Stimulated activated CD8-positive, alpha-beta memory T cell treated with anti-CD3 and anti-CD28 coated beads, Interleukin-12 subunit alpha, Interleukin-12 subunit beta, amount 100 ng/mL, for 24 hours (primary cell): Measurements from ENCODE around the gene RETREG1.
"Not testable (repeated sequence)": the region's sequence is repeated elsewhere in the genome, so short reads cannot be mapped to it uniquely, and the experiment has no call there.

Experiments
- DNase-seq: peaks from one replicate; pipeline ENCODE4 v3.0.0-alpha.2; 2020; ENCODE audit errors: extremely low read depth

RETREG1 gene

DNA sequence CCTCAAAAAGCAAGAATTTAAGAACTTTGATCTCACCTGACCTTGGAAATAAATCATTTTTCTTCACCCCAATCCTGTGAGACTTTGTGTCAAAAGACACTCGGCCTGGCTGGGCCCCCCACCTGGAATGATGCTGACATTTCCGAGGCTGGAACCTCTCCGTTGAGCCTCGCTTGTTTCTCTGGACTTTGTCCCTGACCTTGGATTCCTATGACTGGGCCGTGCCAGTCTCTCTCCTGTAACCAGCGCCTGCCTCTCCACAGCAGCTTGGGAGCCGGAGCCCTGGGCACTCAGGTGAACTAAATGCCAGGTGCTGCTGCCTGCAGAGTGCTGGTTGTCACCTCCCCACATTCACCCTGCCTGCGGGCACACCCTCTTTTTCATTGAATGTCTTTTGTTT is 62.7 kb downstream of the RETREG1 start:
- DNase-seq = no peak

GRCh38 chr5:16552666-16553343 is 64.0 kb downstream of the RETREG1 start:
- peak; percentile 16 for DNase-seq

DNA sequence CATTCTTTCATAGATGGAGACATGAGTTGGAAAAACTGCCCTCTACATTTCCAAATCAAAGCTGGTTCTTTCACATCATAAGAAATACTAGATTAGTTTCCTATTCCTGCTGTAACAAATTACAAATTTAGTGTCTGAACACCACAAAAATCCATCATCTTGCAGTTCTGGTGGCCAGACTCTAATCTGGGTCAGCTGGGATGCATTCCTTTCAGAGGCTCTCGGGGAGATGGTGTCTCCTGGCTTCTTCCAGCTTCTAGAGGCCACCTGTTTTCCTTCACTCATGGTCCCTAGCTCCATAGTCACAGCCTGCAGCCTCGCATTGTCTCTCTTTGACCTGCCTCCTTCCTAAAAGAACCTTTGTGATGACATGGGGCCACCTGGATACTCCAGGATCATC is 65.2 kb downstream of the RETREG1 start:
- DNase-seq = no peak

DNA sequence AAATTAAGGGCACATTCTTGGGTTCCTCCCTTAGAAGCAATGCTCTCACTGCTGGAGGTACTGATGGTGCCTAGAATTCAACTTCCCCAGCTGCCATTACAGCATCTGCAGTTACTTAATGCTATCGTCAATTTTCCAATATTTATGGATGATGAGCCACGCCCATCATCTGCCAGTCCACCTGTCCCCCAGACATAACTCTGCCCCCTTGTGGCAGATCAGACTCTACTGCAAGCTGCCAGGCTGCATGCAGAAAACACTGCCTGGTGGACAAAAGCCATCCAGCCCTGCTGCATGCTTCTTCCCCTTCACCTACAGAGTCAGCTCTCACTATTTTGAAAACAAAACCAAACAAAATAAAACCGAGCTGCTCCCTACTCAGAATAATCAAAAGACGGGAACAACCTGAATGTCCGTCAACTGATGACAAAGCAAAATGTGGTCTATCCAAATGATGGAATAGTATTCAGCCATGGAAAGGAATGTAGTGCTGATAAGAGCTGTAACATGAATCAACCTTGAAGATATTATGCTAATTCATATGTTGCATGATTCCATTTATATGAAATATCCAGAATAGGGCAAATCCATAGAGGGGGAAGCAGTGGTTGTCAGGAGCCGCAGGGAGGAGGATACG is 66.4 kb downstream of the RETREG1 start:
- no peak for DNase-seq

- no peak for DNase-seq
These were observed 67.1 kb downstream of the RETREG1 start for GRCh38 chr5:16549491-16550206.

DNA sequence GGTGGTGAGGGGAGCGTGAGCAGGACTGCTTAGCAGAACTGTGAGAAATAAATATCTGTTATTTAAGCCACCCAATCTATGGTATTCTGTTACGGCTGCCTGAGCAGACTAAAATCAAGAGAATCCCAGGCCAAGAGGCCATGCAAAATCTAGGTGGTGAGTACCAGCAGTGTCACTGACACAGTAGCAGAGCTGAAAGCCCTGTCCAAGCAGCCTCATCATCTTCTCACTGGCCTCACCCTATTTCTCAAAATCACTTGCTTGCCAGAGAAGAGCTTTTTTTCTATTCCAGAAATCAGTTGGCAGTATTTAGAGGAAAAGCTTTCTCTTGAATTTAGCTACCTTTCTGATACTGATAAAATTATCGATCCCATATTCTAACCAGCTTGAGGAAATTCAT is 68.0 kb downstream of the RETREG1 start:
- DNase-seq = no peak

DNA sequence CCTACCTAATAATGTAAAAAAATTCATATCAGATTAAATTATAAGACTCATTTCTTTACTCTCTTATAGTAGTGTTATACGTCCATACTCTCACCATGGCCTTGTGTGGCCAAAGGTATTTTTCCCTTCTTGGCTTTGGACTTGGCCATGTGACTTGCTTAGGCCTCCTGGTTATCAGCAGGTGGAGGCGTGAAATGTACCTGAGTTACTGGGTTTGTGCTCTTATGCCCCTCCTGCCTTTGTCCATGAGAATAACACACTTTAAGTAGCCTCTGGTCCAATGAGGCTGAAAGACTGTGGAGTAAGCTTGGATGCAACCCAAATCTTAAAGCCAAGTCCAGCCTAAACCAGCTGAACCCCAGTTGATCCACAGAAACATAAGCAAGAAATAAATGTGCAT is 68.7 kb downstream of the RETREG1 start:
- DNase-seq = no peak

DNA sequence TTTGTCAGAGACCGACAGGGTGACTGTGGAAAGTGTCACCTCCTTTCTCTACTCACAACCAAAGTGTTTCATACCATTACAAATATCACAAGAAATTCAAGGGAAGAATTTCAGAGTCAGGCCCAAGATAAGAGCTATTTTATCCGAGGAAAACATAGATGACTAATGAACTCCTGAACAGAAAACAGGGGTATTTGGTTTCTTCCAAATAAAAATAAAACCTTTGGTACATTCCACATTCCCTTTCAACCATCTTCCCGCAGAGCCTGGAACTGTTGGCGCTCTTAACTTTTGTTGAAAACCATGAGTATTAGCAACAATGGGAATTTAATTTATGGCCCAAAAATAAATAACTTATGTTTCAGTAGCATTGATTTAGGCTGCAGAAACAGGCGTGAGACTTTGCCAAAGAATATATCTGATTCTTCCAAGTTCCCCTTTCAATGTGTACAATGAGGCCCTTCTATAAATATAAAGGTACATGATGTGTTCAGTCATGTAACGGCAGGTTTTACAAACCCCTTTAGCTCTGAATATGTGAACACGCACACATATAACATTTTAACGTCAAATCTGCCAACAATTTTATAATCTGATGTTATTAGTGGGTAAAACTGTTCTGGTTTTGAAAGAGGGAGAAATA is 69.5 kb downstream of the RETREG1 start:
- DNase-seq = no peak

DNA sequence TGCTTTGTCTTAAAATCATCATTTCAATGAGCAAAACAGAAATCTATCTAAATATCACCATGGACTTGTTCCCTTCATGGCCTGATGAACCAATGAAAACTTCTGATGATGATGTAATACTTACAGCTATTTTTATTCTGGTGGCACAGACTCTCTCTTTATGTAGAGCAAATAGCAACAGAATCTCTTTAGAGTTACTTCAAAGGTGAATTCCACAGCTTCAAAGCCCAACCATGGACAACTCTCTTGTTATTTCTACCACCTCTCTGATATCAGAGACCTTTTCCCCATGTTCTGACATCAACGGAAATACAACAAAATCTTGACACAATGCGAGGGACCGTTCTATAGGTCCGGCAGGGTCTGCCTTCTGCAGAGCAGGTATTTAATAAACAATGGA is 70.1 kb downstream of the RETREG1 start:
- DNase-seq = no peak

DNA sequence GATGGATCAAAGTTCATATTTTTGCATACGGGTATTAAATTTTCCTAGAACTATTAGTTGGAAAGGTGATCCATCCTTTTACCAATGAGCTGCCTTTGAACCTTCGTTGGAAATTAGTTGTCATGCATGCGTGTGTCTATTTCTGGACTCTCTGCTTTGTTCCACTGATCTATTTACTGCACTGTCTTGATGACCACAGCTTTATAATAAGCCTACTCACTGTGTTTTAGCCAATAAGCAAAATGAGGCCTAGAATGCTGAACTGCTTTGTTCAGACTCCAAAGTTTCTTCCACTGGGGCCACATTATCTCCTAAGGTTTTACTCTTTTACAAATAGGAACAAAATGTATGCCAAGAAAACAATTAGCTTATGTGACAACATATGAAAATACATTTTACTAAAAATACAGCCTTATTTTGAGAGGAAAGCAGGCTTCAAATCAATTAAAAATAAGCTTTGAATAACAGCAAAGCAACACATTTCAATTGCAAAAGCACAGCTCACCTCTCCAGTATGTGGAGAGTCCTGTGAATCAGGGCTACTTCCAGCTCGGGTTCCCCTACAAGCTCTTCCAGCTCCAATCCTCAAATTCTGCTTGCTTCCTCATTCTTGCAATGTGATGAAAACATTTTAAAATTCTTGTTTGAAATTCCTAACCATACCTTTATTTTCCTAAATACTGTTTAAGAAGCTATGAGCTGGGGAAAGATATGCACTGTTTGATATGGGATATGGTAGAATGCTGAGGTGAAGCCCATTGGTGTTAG is 72.0 kb downstream of the RETREG1 start:
- no peak for DNase-seq

GRCh38 chr5:16543206-16543605 is 73.6 kb downstream of the RETREG1 start:
- not testable (repeated sequence) for DNase-seq

DNA sequence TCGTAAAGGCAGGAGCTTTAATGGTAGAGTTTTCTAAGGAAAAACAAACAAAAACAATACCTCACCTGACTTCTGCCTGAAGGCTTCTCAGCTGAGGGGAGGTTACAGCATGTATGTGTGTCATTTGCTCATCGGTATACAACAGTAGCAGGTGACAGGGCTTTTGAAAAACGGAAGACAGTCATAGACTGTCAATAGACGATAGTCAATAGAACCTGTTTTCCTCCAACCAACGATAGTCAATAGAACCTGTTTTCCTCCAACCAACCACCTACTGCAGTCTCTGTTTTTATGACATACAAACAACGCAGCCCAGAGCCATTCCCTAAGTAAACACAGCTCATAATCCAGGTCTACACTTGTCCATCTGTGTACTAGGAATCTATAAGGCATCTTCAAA is 74.6 kb downstream of the RETREG1 start:
- DNase-seq = no peak

DNA sequence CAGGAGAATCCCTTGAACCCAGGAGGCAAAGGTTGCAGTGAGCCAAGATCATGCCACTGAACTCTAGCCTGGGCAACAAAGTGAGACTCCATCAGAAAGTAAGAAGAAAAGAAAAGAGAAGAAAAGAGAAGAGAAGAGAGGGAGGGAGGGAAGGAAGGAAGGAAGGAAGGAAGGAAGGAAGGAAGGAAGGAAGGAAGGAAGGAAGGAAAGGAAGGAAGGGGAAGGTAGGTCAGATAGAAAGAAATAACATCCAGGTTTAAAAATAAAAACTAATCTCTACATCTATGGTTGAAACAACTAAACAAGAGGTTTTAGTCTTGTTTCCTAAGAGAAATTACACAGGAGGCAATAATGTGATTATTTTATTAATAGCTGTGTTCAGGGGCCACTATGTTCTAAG is 75.2 kb downstream of the RETREG1 start:
- DNase-seq = not testable (repeated sequence)

DNA sequence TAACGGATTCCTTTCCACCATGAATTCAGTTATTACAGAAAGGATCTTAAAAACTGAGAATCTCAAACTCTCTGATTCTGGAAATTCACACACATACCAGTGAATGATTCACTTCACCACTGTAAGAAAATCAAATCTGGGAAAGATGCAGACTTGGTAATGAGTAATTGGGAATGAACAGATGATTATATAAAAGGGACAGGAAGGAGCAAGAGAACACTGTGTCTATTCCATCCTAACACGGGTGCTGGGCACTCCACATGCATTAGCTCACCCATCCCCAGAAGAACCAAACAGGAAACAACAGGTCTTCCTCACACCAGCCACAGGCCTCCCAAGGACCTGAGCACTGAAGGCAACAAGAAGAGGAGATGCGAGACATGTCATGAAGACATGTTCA is 76.4 kb downstream of the RETREG1 start:
- no peak for DNase-seq

DNA sequence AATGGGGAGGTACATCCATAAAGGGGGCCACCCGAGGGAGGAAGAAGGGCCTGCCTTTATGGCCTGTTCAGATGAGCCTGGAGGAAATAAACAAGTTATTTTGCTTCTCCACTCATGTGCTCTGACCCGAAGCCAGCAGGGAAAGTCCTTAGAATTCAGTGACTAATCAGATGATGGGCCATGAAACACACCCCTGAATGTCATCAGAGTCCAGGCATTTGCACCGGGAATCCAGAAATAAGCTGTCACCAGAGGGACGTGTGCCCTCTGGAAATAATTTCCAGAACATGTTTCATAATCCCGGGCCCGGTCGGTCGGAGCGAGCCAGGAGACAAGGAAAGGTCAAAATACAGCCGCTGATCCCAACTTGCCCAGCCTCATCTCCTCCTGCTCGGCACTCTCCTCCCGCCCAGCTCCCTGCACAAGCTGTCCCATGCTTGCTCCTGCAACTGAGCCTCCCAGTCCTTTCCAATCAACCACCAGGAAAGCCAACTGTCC is 77.6 kb downstream of the RETREG1 start:
- DNase-seq = no peak

- DNase-seq = no peak
These were observed 78.8 kb downstream of the RETREG1 start for GRCh38 chr5:16538006-16538405.

DNA sequence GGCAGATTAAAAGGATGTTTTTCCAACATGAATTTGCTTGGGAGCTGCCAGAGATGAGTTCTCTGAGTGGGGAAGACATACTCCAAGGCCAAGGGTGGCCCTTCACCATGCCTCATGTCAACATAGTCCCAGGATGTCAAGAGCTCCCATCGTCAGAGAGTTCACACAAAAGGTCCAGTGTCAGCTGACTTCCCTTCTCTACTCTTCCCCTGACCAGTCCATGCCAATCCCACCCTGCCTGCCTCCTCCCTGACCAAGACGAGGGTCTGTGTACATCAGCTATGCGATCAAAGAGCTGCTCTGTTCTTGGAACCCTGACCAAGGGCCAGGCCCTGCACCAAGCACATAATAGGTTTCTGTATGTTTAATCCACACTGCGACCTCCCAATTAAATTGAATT is 80.0 kb downstream of the RETREG1 start:
- no peak for DNase-seq

GRCh38 chr5:16536246-16536645 is 80.6 kb downstream of the RETREG1 start:
- DNase-seq = no peak

GRCh38 chr5:16534280-16534679 is 82.5 kb downstream of the RETREG1 start:
- DNase-seq = no peak

DNA sequence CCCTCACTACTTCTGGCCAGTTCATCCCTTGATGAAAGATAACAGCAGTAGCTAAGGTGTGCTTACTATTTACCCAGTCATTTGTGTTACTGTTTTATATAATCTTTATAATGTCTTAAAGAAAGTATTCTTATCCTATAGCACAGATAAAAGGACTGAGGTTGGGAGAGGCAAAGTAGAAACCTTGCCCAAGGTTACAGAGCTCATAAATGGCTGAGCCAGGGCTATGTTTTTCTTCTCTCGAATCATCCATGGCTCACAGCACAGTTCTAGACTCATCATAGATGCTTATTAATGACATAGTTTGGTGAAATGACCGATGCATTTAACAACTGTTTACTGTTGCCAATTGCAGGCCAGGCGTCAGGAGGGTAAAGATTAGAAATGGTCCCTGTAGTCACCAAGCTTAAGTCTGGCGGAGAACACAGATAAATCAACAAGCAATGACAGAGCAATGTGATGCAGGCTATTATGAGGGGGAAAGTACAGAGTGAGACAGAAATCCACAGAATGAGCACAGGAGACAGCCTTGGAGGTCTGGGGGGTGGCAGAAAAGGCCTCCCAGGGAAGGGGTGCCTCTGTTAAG is 85.6 kb downstream of the RETREG1 start:
- DNase-seq = no peak

- no peak for DNase-seq
These were observed 87.5 kb downstream of the RETREG1 start for GRCh38 chr5:16529306-16529705.
